Large intestine (tissue), 3 donors: ENCODE results near the gene MTLN. TPM values are rescaled to one million over a fixed set of nuclear protein-coding genes. Genes with fewer than 3 reads are reported as not detected.

Source experiments
- DNase-seq, 2 donors: peaks; one replicate each; pipeline versions ENCODE4 v3.0.0 to v3.0.0-alpha.2; 2013
- H3K27ac ChIP-seq: one replicate; pipeline ENCODE4 v1.5.1; 2013; ENCODE audit warnings: low read length
- H3K27me3 ChIP-seq: 2 replicates; pipeline ENCODE4 v1.6.1; 2013; ENCODE audit warnings: low read length; ENCODE audit not compliant: control insufficient read depth, insufficient read depth
- H3K36me3 ChIP-seq: 2 replicates; pipeline ENCODE4 v1.6.1; 2013; ENCODE audit warnings: low read length; ENCODE audit not compliant: control insufficient read depth, insufficient read depth
- H3K4me1 ChIP-seq: one replicate; pipeline ENCODE4 v1.6.1; 2013; ENCODE audit warnings: low read length; ENCODE audit not compliant: control insufficient read depth, insufficient read depth
- H3K4me3 ChIP-seq: one replicate; pipeline ENCODE4 v1.5.1; 2013; ENCODE audit warnings: low read length
- H3K9me3 ChIP-seq: one replicate; pipeline ENCODE4 v1.6.1; 2013; ENCODE audit warnings: mild to moderate bottlenecking, low read depth, low read length, moderate library complexity; ENCODE audit not compliant: control insufficient read depth
- WGBS: methylation state at CpG from one replicate; pipeline ENCODE4 v1.1.5; 2013; ENCODE audit warnings: low lambda C conversion rate; ENCODE audit not compliant: insufficient coverage; 5-methylcytosine and 5-hydroxymethylcytosine counted together
- polyA plus RNA-seq: library from polyadenylated mRNA; unstranded; fragments of 120-200 nt; gene quantifications from one replicate; pipeline ENCODE4 v1.2.1, GENCODE V29; 2013

The MTLN gene
- polyA plus RNA-seq, 1 donor: 47.5 TPM

DNA sequence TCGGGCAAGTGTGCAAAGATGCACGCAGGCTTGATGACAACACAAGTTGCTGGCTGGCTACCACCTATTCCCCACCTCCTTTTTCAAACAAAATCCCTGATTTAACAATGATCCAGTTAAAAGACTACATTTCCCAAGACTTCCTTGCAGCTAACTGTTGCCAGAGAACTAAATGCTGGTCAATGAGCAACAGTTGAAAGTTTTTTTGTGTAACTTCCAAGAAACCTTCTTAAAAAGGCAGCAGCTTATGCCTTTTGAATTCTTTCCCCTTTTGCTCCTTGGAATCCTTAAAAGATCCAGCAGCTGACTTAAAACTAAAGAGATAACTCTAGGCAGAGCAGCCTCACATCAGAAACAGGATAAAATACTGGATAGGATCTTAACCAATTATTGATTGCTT, 46.1 kb downstream of the MTLN start:
- H3K27ac ChIP-seq: no peak overlapping the region
- H3K9me3 ChIP-seq: no peaks in the 10 kb centered on the region
- H3K27me3 ChIP-seq: no peaks in the 10 kb centered on the region
- peaks cover 2% of the 10 kb centered on the region for H3K36me3 ChIP-seq
- no CpG with 5 or more reads among the region's 2 CpGs for WGBS
- no peak for DNase-seq
- no peak overlapping the region for H3K4me3 ChIP-seq
- no peaks in the 10 kb centered on the region for H3K4me1 ChIP-seq

Other genes with a start within 250 kb of the MTLN start
- gene MALL, start 96.7 kb downstream of the MTLN start, polyA plus RNA-seq: 147 TPM
- 3.9 TPM for gene NPHP1, start 7.5 kb downstream of the MTLN start, polyA plus RNA-seq